22Rv1 (cell line): Measurements from ENCODE around the gene KRT38.

Source experiments
- ZFX ChIP-seq: fragments of 450-650 bp; IDR thresholded peaks from 2 replicates; pipeline ENCODE4 v1.6.1; 2017; ENCODE audit warnings: antibody characterized with exemption, borderline replicate concordance
- TF ChIP-seq, protein P1 (sequence below): fragments of 450-650 bp; IDR thresholded peaks from 2 replicates; pipeline ENCODE4 v1.5.1; 2017; ENCODE audit warnings: mild to moderate bottlenecking

GRCh38 chr17:41455236-41455635 is 14.5 kb upstream of the KRT38 start:
- TF ChIP-seq, protein P1, sequence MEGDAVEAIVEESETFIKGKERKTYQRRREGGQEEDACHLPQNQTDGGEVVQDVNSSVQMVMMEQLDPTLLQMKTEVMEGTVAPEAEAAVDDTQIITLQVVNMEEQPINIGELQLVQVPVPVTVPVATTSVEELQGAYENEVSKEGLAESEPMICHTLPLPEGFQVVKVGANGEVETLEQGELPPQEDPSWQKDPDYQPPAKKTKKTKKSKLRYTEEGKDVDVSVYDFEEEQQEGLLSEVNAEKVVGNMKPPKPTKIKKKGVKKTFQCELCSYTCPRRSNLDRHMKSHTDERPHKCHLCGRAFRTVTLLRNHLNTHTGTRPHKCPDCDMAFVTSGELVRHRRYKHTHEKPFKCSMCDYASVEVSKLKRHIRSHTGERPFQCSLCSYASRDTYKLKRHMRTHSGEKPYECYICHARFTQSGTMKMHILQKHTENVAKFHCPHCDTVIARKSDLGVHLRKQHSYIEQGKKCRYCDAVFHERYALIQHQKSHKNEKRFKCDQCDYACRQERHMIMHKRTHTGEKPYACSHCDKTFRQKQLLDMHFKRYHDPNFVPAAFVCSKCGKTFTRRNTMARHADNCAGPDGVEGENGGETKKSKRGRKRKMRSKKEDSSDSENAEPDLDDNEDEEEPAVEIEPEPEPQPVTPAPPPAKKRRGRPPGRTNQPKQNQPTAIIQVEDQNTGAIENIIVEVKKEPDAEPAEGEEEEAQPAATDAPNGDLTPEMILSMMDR, result no peak
- no peak for TF ChIP-seq ZFX
